T-helper 1 cell treated with Interleukin-12 subunit alpha and Interleukin-12 subunit beta and Interleukin-4 antibody, amounts not matched to agents 30 ng/mL and 1 ng/mL, for 36 hours (primary cell): Measurements from ENCODE around the gene EDEM2. TPM values are rescaled to one million over a fixed set of nuclear protein-coding genes. Genes with fewer than 3 reads are reported as not detected.
"Not testable (repeated sequence)": the region's sequence is repeated elsewhere in the genome, so short reads cannot be mapped to it uniquely, and the experiment has no call there.

Experiments used
- intact Hi-C: fragments of 100-400 bp; cut with micrococcal nuclease; formaldehyde crosslinking; loops from one replicate; pipeline ENCODE4 v1.15.1; 2024
- total RNA-seq: library from RNA; stranded (reverse); gene quantifications from 2 replicates; pipeline ENCODE4 v1.2.3, GENCODE V29; 2022

The EDEM2 gene, protein sequence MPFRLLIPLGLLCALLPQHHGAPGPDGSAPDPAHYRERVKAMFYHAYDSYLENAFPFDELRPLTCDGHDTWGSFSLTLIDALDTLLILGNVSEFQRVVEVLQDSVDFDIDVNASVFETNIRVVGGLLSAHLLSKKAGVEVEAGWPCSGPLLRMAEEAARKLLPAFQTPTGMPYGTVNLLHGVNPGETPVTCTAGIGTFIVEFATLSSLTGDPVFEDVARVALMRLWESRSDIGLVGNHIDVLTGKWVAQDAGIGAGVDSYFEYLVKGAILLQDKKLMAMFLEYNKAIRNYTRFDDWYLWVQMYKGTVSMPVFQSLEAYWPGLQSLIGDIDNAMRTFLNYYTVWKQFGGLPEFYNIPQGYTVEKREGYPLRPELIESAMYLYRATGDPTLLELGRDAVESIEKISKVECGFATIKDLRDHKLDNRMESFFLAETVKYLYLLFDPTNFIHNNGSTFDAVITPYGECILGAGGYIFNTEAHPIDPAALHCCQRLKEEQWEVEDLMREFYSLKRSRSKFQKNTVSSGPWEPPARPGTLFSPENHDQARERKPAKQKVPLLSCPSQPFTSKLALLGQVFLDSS
- 28.1 and 28.3 TPM in 2 replicates for total RNA-seq

GRCh38 chr20:35146920-35147574 is at the start of gene EDEM2:
Gene EDEM2, minus strand, starts transcription at chr20:35147336. Its CDS starts 78 bp downstream, at chr20:35147258.
- intact Hi-C loops, result loop anchor here (1.0 to 5.0 kb wide), 11 partner anchors 51 to 807 kb away; partner anchors contain the start of genes ACSS2, CEP250, GSS and MMP24OS

GRCh38 chr20:35196313-35196712 is 49.2 kb upstream of the EDEM2 start:
- intact Hi-C loops, result no loop called here

GRCh38 chr20:35193031-35193791 is 46.1 kb upstream of the EDEM2 start:
- intact Hi-C loops, result not testable (repeated sequence)

- intact Hi-C loops, result no loop called here
These were observed 45.2 kb upstream of the EDEM2 start for GRCh38 chr20:35192118-35192872.

DNA sequence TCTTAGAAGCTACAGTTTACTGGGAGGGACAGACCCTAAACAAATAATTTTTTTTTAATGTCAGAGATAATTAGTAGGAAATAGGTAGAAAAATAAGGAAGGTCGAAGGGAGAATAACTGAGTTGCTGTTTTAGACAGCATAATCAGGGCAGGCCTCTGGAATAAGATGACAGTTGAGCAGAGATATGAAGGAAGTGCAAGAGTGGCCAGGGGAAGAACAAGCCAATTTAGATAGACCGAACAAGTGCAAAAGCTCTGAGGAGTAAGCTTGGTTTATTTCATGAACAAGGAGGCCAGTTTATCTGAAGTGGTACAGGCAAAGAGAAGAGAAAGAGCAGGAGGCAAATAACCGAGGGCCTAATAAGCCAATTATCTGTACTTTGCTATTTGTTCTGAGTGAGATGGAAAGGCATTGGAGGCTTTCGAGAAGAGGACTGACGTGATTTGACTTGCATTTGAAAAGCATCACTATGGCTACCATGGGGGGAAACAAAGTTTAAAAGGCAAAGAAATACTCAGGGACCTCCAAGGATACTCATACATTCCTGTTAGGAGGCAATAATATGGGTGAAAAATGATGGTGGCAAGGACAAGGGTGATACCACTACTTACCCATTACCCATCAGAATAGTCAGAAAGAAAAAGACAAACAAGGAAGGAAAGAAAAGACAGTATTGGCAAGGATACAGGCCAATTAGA is 44.4 kb upstream of the EDEM2 start:
- intact Hi-C loops, result no loop called here

- intact Hi-C loops, result no loop called here
These were observed 43.4 kb upstream of the EDEM2 start for GRCh38 chr20:35190556-35190955.

DNA sequence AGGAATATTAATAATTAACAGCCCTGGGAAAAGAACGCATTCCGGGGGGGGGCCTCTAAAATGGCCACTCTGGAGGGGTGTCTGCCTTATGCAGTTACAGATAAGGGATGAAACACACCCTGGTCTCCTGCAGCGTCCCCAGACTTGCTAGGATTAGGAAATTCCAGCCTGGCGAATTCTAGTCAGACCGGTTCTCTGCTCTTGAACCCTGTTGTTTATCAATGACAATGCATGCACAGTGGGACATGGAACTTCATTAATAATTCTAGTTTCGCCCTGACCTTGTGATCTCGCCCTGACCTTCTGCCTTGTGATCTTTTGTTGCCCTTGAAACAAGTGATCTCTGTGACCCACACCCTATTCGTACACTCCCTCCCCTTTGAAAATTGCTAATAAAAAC is 42.1 kb upstream of the EDEM2 start:
- intact Hi-C loops, result not testable (repeated sequence)

DNA sequence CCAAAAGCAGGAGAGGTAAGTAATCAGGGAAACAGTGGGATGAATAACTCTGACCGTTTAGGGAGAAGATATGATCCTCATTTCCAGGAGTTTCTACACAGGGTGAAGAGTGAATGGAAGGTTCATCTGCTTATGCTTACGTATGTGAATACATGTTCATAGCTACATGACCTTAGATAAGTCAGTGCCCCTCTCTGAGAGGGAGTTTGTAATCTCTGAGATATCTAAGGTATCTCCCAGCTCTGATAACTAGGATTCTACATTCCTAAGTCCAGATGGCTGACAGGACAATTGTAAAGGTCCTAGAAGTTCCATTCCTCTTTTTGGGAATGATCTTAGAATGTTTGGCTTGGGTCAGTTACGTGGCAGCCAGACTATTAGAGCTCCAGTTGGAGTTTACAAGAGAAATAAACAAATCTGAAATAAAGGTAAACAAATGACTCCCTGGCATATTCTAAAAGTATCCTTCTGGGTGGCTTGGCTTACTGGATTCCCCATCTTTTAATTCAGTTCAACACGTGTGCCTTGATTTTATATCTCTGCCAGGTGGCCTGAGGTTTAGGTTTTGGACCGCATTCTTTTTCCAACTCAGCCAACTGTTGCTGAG is 40.6 kb upstream of the EDEM2 start:
- intact Hi-C loops, result no loop called here

- intact Hi-C loops, result not testable (repeated sequence)
These were observed 39.7 kb upstream of the EDEM2 start for GRCh38 chr20:35186691-35187289.

DNA sequence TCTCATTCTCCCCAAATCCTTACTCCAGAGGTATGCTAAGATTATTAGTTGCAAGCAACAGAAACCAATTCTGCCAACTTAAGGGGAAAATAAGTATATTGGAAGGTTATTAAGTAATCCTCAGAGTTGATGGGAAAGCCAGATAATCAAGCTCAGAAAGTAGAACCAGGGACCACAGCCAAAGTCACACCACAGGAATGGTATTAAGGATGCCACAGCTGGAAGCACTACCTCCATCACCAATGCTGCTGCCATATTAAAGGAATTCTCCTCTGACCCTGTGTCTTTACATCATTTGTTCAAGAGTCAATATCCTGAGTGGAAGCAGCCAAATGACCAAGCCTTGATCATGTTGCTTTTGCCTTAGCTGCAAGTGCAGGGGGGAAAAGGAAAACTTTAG is 34.6 kb upstream of the EDEM2 start:
- intact Hi-C loops, result no loop called here

- intact Hi-C loops, result no loop called here
These were observed 33.1 kb upstream of the EDEM2 start for GRCh38 chr20:35180266-35180665.

- intact Hi-C loops, result no loop called here
These were observed 32.4 kb upstream of the EDEM2 start for GRCh38 chr20:35179292-35180212.

GRCh38 chr20:35176132-35176531 is 29.0 kb upstream of the EDEM2 start:
- intact Hi-C loops, result no loop called here

GRCh38 chr20:35174458-35175216 is 27.5 kb upstream of the EDEM2 start:
- intact Hi-C loops, result no loop called here

DNA sequence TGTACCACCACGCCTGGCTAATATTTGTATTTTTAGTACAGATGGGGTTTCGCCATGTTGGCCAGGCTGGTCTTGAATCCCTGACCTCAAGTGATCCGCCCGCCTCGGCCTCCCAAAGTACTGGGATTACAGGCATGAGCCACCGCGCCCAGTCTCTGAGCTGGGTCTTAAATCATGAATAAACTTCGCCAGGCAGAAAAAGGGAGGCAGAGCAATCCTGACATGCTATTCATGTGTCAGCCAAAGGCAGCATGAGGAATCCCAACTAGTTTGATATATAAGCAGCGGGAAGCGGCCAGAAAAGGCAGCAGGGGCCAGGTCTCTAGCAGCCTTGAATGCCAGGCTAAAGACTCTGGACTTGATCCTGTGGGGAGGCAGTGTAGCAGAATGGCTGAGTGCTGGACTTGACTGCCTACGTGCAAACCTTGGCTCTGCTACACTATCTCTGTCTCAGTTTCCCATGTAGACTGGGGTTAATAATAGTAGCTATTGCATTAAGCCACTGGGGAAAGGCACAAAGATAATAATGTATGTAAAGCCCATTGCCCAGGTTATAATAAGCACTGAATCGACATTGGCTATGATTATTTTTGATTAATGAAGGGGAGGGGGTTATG is 26.5 kb upstream of the EDEM2 start:
- intact Hi-C loops, result no loop called here

- intact Hi-C loops, result no loop called here
These were observed 25.3 kb upstream of the EDEM2 start for GRCh38 chr20:35172434-35172806.

DNA sequence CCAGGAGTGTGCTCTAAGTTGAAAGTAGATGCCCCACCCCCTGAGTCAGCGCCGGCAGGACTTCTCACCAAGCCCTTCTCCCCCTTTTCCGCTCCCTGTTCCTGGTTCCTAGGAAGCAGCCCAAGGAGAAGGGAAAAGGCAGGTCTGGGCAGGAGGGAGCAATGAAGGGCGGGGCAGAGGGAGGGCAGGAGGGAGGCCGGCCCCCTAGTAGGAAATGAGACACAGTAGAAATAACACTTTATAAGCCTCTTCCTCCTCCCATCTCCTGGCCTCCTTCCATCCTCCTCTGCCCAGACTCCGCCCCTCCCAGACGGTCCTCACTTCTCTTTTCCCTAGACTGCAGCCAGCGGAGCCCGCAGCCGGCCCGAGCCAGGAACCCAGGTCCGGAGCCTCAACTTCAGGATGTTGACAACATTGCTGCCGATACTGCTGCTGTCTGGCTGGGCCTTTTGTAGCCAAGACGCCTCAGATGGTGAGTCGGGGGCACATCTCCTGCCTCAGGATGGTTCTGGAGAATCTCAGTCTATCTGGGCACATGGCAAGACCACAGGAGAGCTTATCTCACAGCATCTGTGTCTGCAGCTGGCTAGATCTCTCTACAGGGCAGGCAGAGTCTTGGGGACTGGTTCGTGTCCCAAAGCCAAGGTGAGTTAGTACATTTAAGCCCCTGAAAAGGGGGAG is 24.8 kb upstream of the EDEM2 start, which contains the start of gene PROCR:
TSS of gene PROCR (plus strand) at position 320 of the 681 bp plus-strand sequence. CDS start at position 403, 83 bp downstream.
- intact Hi-C loops, result no loop called here
